ENCODE results near the gene NDC1. TPM values are rescaled to one million over a fixed set of nuclear protein-coding genes. Genes with fewer than 3 reads are reported as not detected.

The NDC1 gene
- total RNA-seq, 2 experiments from 2014 or later = 29.6 to 32.0 TPM

DNA sequence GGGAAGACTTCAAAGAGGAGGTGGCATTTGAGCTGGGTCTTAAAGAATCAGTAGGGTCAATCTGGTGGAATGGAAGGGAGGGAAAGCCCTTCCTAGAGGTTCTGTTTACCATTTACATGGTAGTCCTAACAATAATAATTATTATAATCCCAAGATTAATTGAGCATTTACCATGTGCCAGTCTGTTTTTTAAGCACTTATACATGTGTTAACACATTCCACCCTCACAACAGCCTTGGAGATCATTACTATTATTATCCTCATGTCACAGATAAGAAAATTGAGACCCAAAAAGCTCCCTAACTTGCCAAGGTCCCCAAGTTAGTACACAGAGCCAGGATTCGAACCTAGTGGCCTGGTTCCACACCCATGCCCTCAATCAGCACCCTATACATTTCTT is 109.9 kb downstream of the NDC1 start:
- Mint-ChIP-seq H3K4me1 (ENCODE audit: low read depth) (no peaks in the 10 kb centered on the region), H3K27me3 (no peaks in the 10 kb centered on the region), H3K9me3 (no peaks in the 10 kb centered on the region), H3K36me3 (no peaks in the 10 kb centered on the region), H3K4me3 (no peak overlapping the region), H3K27ac (no peak overlapping the region)
- POLR2A ChIA-PET = no interaction called here
- no peak for DNase-seq
- intact Hi-C loops (cut with micrococcal nuclease) = no loop called here
- CTCF ChIA-PET = interaction anchor here (0.5 kb wide), 1 partner anchor 85 kb away, joined by 3 read pairs; no protein-coding TSS in a partner anchor

DNA sequence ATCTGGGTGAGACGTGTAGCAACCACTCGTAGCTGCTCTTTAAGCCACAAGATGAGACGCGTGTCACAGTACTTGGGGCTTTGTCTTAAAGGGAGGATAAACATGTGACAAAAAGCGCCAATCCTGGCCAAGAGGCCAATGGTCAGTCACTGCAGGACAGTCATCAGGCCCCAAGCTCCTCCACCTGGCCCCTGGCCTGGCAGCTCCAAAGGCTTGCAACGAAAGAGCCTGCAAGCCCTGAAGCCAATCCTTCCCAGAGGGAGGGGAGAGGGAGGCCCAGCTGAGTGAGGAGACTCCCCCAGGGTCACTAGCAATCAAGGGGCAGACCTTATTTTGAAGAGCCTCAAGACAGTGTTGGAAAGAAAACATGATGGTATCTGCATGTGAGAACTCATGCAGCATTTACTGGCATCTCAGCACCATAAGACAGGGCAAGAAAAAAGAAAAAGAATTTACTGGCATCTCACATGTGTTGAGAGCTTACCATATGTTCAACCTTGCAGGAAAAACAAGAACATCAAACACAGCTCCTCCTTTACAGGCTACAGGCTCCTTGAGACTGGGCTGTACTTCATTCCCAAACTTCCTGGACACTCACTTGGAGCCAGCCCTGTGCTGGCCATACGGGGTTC is 110.5 kb downstream of the NDC1 start:
- Mint-ChIP-seq H3K9me3 (no peaks in the 10 kb centered on the region), H3K4me1 (ENCODE audit: low read depth) (no peaks in the 10 kb centered on the region), H3K27ac (no peak overlapping the region), H3K4me3 (no peak overlapping the region), H3K36me3 (no peaks in the 10 kb centered on the region), H3K27me3 (no peaks in the 10 kb centered on the region)
- DNase-seq = no peak
- CTCF ChIA-PET = no interaction called here
- POLR2A ChIA-PET = no interaction called here
- intact Hi-C loops (cut with micrococcal nuclease) = no loop called here

DNA sequence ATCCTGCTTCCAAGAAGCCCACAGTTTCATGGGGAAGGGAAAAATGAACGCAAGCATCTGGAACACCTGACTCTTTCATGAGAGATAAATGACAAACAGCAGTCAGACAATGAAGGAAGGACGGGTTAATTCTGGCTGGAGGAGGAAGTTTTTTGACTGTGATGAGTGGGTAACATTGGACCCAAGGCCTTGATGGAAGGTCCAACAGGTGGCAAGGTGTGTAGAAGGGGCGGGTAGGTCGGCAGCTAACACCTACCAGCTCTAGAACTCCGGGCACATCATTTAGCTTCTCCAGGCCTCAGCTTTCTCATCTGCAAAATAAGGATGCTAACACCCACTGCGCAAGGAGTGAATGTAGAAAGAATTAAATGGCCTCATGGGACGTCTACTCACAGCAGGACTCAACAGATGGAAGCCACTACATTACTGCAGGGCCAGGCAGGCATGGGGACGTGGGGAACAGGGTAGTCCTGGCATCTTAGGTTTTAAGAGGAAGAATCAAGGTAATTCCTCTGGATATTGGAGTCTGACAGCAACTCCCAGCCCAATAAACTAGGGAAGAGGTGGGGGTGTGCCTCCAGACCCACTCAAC is 112.0 kb downstream of the NDC1 start:
- H3K4me3 Mint-ChIP-seq = no peak overlapping the region

DNA sequence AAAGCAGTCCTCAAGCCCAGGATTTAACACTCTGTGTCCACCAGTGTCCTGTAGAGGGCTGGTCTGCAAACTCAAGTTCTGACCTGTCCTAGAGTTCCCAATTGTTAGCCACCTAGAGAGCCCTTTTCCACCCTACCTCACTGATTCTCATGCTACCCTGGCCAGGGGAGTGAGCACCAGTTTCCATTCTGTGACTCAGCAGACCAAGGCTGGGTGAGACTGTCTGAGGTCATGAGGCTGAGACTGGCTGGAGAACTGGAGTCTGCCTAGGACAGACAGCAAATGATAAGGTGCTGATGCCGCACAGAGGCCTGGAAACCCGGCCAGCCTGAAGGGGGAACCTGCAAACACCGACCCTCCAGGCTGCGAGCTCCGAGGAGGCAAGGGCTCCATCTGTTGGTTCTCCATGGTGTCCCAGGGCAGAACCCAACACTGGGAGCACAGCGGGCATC is 112.8 kb downstream of the NDC1 start:
- Mint-ChIP-seq H3K4me3 (no peak overlapping the region), H3K27ac (no peak overlapping the region), H3K36me3 (no peaks in the 10 kb centered on the region), H3K9me3 (no peaks in the 10 kb centered on the region), H3K27me3 (no peaks in the 10 kb centered on the region), H3K4me1 (ENCODE audit: low read depth) (no peaks in the 10 kb centered on the region)
- ChIA-PET POLR2A (no interaction called here), CTCF (interaction anchor here (1.8 kb wide), 2 partner anchors 10 to 240 kb away, joined by 4 to 5 read pairs; no protein-coding TSS in a partner anchor)
- intact Hi-C loops (cut with micrococcal nuclease) = no loop called here
- peak; percentile 29 for DNase-seq

More for the DNA sequence above, 112.0 kb downstream of the NDC1 start:
- ChIA-PET POLR2A (no interaction called here), CTCF (no interaction called here)
- DNase-seq = no peak
- Mint-ChIP-seq H3K9me3 (no peaks in the 10 kb centered on the region), H3K4me1 (ENCODE audit: low read depth) (no peaks in the 10 kb centered on the region), H3K36me3 (no peaks in the 10 kb centered on the region), H3K27ac (no peak overlapping the region), H3K27me3 (no peaks in the 10 kb centered on the region)
- intact Hi-C loops (cut with micrococcal nuclease) = no loop called here

GRCh38 chr1:53722025-53722424 is 116.1 kb downstream of the NDC1 start:
- intact Hi-C loops (cut with micrococcal nuclease) = no loop called here
- H3K27me3 Mint-ChIP-seq = peaks cover 8% of the 10 kb centered on the region
- DNase-seq = no peak
- POLR2A ChIA-PET = no interaction called here
- H3K4me3 Mint-ChIP-seq = no peak overlapping the region
- H3K27ac Mint-ChIP-seq = no peak overlapping the region
- CTCF ChIA-PET = interaction anchor here (0.9 kb wide), 1 partner anchor 14 kb away, joined by 3 read pairs; no protein-coding TSS in a partner anchor
- H3K36me3 Mint-ChIP-seq = no peaks in the 10 kb centered on the region
- H3K4me1 Mint-ChIP-seq (ENCODE audit: low read depth) = no peaks in the 10 kb centered on the region
- no peaks in the 10 kb centered on the region for H3K9me3 Mint-ChIP-seq

GRCh38 chr1:53721088-53721487 is 117.0 kb downstream of the NDC1 start:
- no peak overlapping the region for H3K27ac Mint-ChIP-seq
- intact Hi-C loops (cut with micrococcal nuclease) = no loop called here
- peaks cover 8% of the 10 kb centered on the region for H3K27me3 Mint-ChIP-seq
- no peaks in the 10 kb centered on the region for H3K4me1 Mint-ChIP-seq (ENCODE audit: low read depth)
- DNase-seq = no peak
- no peak overlapping the region for H3K4me3 Mint-ChIP-seq
- POLR2A ChIA-PET = no interaction called here
- no peaks in the 10 kb centered on the region for H3K9me3 Mint-ChIP-seq
- CTCF ChIA-PET = interaction anchor here (0.9 kb wide), 1 partner anchor 15 kb away, joined by 3 read pairs; no protein-coding TSS in a partner anchor
- no peaks in the 10 kb centered on the region for H3K36me3 Mint-ChIP-seq

DNA sequence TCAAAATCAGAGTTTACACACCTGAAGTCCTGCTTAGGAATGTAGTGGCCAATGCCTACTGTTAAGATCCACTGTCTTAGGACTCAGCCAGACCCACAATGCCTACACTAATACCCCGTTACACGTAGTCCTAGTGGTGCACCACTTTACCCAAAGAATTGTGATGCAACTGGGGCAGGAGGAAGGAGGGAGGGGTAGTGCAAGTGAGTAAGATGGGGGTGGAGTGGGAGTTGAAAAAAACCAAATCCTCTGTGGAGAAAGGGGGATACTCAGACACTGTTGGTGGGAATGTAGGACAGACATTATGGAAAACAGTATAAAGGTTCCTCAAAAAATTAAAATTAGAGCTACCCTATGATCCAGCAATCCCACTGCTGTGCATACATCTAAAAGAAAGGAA is 118.6 kb downstream of the NDC1 start:
- POLR2A ChIA-PET = no interaction called here
- CTCF ChIA-PET = no interaction called here
- no peaks in the 10 kb centered on the region for H3K9me3 Mint-ChIP-seq
- intact Hi-C loops (cut with micrococcal nuclease) = no loop called here
- H3K27ac Mint-ChIP-seq = no peak overlapping the region
- H3K4me3 Mint-ChIP-seq = no peak overlapping the region
- H3K27me3 Mint-ChIP-seq = peaks cover 8% of the 10 kb centered on the region
- no peak for DNase-seq
- H3K36me3 Mint-ChIP-seq = no peaks in the 10 kb centered on the region
- H3K4me1 Mint-ChIP-seq (ENCODE audit: low read depth) = no peaks in the 10 kb centered on the region

DNA sequence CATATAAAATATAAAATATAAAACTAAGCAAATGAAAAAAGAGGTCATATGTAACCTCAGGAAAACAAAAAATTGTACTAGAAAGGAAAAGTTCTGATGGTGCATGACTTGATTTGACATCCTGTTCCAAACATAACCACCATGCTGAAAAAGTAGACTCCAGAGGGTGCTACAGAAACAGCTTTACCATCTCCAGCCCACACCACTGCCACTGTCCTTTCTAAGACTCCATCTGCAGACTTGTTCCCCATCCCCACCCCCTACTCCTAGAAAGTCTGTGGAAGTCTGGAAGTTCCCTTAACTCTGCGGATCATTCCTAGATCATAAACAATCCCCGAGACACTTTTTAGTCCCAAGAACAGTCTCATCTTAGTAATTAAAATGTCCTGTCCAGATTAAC is 119.7 kb downstream of the NDC1 start:
- no peaks in the 10 kb centered on the region for H3K36me3 Mint-ChIP-seq
- H3K9me3 Mint-ChIP-seq = no peaks in the 10 kb centered on the region
- H3K27me3 Mint-ChIP-seq = peaks cover 11% of the 10 kb centered on the region
- ChIA-PET POLR2A (no interaction called here), CTCF (interaction anchor here (0.7 to 1.5 kb wide), 2 partner anchors 35 to 1482 kb away, joined by 3 to 4 read pairs; no protein-coding TSS in a partner anchor)
- intact Hi-C loops (cut with micrococcal nuclease) = no loop called here
- no peak overlapping the region for H3K4me3 Mint-ChIP-seq
- no peaks in the 10 kb centered on the region for H3K4me1 Mint-ChIP-seq (ENCODE audit: low read depth)
- no peak for DNase-seq
- H3K27ac Mint-ChIP-seq = no peak overlapping the region

GRCh38 chr1:53717025-53717804 is 120.9 kb downstream of the NDC1 start:
- DNase-seq = no peak
- Mint-ChIP-seq H3K27ac (no peak overlapping the region), H3K4me3 (no peak overlapping the region), H3K36me3 (no peaks in the 10 kb centered on the region), H3K4me1 (ENCODE audit: low read depth) (no peaks in the 10 kb centered on the region), H3K9me3 (no peaks in the 10 kb centered on the region), H3K27me3 (peaks cover 11% of the 10 kb centered on the region)
- POLR2A ChIA-PET = no interaction called here
- CTCF ChIA-PET = interaction anchor here (1.5 kb wide), 1 partner anchor 36 kb away, joined by 4 read pairs; no protein-coding TSS in a partner anchor
- intact Hi-C loops (cut with micrococcal nuclease) = no loop called here

GRCh38 chr1:53716150-53716549 is 121.9 kb downstream of the NDC1 start:
- DNase-seq = no peak
- Mint-ChIP-seq H3K4me1 (ENCODE audit: low read depth) (no peaks in the 10 kb centered on the region), H3K9me3 (no peaks in the 10 kb centered on the region), H3K36me3 (no peaks in the 10 kb centered on the region), H3K27me3 (peaks cover 11% of the 10 kb centered on the region), H3K4me3 (no peak overlapping the region), H3K27ac (no peak overlapping the region)
- ChIA-PET POLR2A (no interaction called here), CTCF (interaction anchor here (1.2 kb wide), 2 partner anchors 8 to 38 kb away, joined by 4 to 5 read pairs; no protein-coding TSS in a partner anchor)
- intact Hi-C loops (cut with micrococcal nuclease) = no loop called here

DNA sequence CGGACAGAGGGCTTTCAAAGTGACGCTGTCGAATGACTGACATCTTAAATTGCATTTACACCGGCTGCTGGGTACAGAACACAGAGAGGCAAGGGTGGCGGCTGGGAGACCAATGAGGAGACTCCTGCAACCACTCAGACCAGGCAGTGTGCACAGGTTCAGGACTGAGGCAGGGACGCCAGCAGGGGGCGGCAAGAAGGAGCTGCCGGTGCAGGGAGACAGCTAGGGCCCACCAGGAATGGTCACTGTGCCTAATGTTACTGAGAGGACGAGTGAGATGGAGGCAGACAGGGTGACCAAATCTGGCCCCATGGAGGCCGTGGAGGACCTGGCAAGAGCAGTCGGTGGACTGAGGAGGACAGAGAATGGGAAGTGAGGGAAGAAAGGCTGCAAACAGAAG is 122.6 kb downstream of the NDC1 start:
- H3K9me3 Mint-ChIP-seq = no peaks in the 10 kb centered on the region

More for the DNA sequence above, 122.6 kb downstream of the NDC1 start:
- Mint-ChIP-seq H3K27me3 (peaks cover 11% of the 10 kb centered on the region), H3K27ac (no peak overlapping the region), H3K36me3 (no peaks in the 10 kb centered on the region), H3K4me1 (ENCODE audit: low read depth) (no peaks in the 10 kb centered on the region), H3K4me3 (no peak overlapping the region)
- intact Hi-C loops (cut with micrococcal nuclease) = no loop called here
- ChIA-PET POLR2A (no interaction called here), CTCF (interaction anchor here (1.2 kb wide), 2 partner anchors 9 to 39 kb away, joined by 4 to 5 read pairs; no protein-coding TSS in a partner anchor)
- peak; percentile 15 for DNase-seq

All from activated CD4-positive, alpha-beta memory T cell treated with anti-CD3 and anti-CD28 coated beads for 36 hours (primary cell).